Endothelial cell of umbilical vein (primary cell): Measurements from ENCODE around the gene PACSIN2. TPM values are rescaled to one million over a fixed set of nuclear protein-coding genes. Genes with fewer than 3 reads are reported as not detected.
A peak's percentile ranks its signal among the peaks of the same experiment; 100 is the strongest.

Source experiments
- BruUV-seq: library from RNA; stranded (reverse); fragments of 400-500 nt; replicated peaks from 2 replicates; lab custom pipeline; 2021; lab: Mats Ljungman, UMichigan
- CTCF ChIA-PET: fragments of 300-600, 350-600 bp; sonication (Branson Sonifier 250); formaldehyde crosslinking; loops from one replicate; lab custom pipeline; 2021; ENCODE audit warnings: antibody characterized with exemption, inconsistent platforms; lab: Charles Lee
- POLR2A ChIA-PET: fragments of 300-600, 350-600 bp; sonication (Branson Sonifier 250); formaldehyde crosslinking; loops from one replicate; lab custom pipeline; 2021; ENCODE audit warnings: antibody characterized with exemption, inconsistent platforms; lab: Charles Lee
- DNase-seq: peaks from one replicate; pipeline ENCODE4 v3.0.0-alpha.2; 2011; ENCODE audit warnings: low read depth, low spot score
- FAIRE-seq: peaks from 2 replicates; lab custom pipeline; 2011; peaks lifted over from hg19 to GRCh38; lab: Jason Lieb, UNC
- H2AFZ ChIP-seq: 2 replicates; pipeline ENCODE4 v1.6.0; 2012; ENCODE audit warnings: low read depth, low read length, control low read depth, inconsistent platforms
- H3K27ac ChIP-seq: 2 replicates; pipeline ENCODE4 v1.5.1; 2011; ENCODE audit warnings: low read depth, mild to moderate bottlenecking, control low read depth, low read length, moderate library complexity; ENCODE audit not compliant: insufficient read depth
- H3K27me3 ChIP-seq, 2 experiments: 2 replicates each; pipeline versions ENCODE4 v1.6.0 to v1.6.1; 2011; ENCODE audit warnings: low read length in 2 of 2, mixed read lengths in 1 of 2; ENCODE audit not compliant: control insufficient read depth in 2 of 2, insufficient read depth in 2 of 2
- H3K36me3 ChIP-seq, 2 experiments: 2 replicates in 1 of 2; 3 replicates in 1 of 2; pipeline ENCODE4 v1.5.1; 2011; ENCODE audit warnings: low read length in 2 of 2, mild to moderate bottlenecking in 1 of 2, moderate library complexity in 1 of 2; ENCODE audit not compliant: control insufficient read depth in 2 of 2, insufficient read depth in 2 of 2; ENCODE audit errors: extremely low read depth in 1 of 2
- H3K4me1 ChIP-seq: 3 replicates; pipeline ENCODE4 v1.5.1; 2011; ENCODE audit warnings: mild to moderate bottlenecking, low read length; ENCODE audit not compliant: control insufficient read depth, insufficient read depth; ENCODE audit errors: extremely low read depth
- H3K4me2 ChIP-seq: 2 replicates; pipeline ENCODE4 v1.6.1; 2011; ENCODE audit warnings: low read length, control low read depth, mixed read lengths; ENCODE audit not compliant: insufficient read depth
- H3K4me3 ChIP-seq, 3 experiments: fragments of 200-600 bp in 1 of 3; sonication (generic), shearing (Covaris generic) in 1 of 3; replicated peaks in 1 of 3; 2 replicates each; pipeline ENCODE4 v1.5.1; 2011 to 2016; ENCODE audit warnings: control low read depth in 3 of 3, low read length in 3 of 3, mild to moderate bottlenecking in 2 of 3, inconsistent platforms in 1 of 3, low read depth in 1 of 3, moderate library complexity in 1 of 3; ENCODE audit not compliant: insufficient read depth in 1 of 3
- H3K79me2 ChIP-seq: 2 replicates; pipeline ENCODE4 v1.6.0; 2012; ENCODE audit warnings: low read length, inconsistent platforms; ENCODE audit not compliant: control insufficient read depth, insufficient read depth
- H3K9ac ChIP-seq: replicated peaks from 2 replicates; pipeline ENCODE3; 2011; ENCODE audit warnings: low read length, control low read depth; ENCODE audit not compliant: insufficient read depth; ENCODE audit errors: extremely low read depth
- H3K9me1 ChIP-seq: replicated peaks from 3 replicates; pipeline ENCODE4 v1.6.0; 2011; ENCODE audit warnings: mild to moderate bottlenecking, low read length; ENCODE audit not compliant: control insufficient read depth, insufficient read depth; ENCODE audit errors: extremely low read depth
- H3K9me3 ChIP-seq: replicated peaks from 2 replicates; pipeline ENCODE4 v1.5.1; 2012; ENCODE audit warnings: low read length, inconsistent platforms; ENCODE audit not compliant: control insufficient read depth, insufficient read depth
- H4K20me1 ChIP-seq: replicated peaks from 2 replicates; pipeline ENCODE3; 2011; ENCODE audit warnings: mild to moderate bottlenecking, low read length; ENCODE audit not compliant: control insufficient read depth, insufficient read depth; ENCODE audit errors: extremely low read depth
- CTCF ChIP-seq, 2 donors: IDR thresholded peaks; 1 replicate in 1 of 2; 2 replicates in 1 of 2; pipeline ENCODE4 v1.5.1; 2011; ENCODE audit warnings: low read length in 2 of 2, mild to moderate bottlenecking in 2 of 2, moderate library complexity in 2 of 2, control low read depth in 1 of 2, inconsistent platforms in 1 of 2, low read depth in 1 of 2; ENCODE audit not compliant: insufficient read depth in 1 of 2; ENCODE audit errors: extremely low read depth in 1 of 2
- FOS ChIP-seq: IDR thresholded peaks from 2 replicates; pipeline ENCODE4 v1.6.1; 2011; ENCODE audit warnings: mild to moderate bottlenecking, low read length, moderate library complexity, borderline replicate concordance; ENCODE audit not compliant: insufficient read depth
- POLR2A ChIP-seq: IDR thresholded peaks from 2 replicates; pipeline ENCODE4 v1.6.1; 2012; ENCODE audit warnings: low read depth, mild to moderate bottlenecking, control low read depth, low read length
- dilution Hi-C: fragments of 300-500 bp; cut with MboI; formaldehyde crosslinking; loops from one replicate; pipeline ENCODE4 v1.15.0; 2019; ENCODE audit warnings: low sequenced_read_pairs; ENCODE audit not compliant: extremely low pct_ligation_motif_present
- intact Hi-C: fragments of 100-400 bp; cut with micrococcal nuclease; formaldehyde crosslinking; loops from one replicate; pipeline ENCODE4 v1.10.0; 2022
- polyA plus RNA-seq, 4 experiments: library from polyadenylated mRNA; depleted of rRNA in 3 of 4; stranded (reverse) in 3 of 4; unstranded in 1 of 4; fragments of >200 nt; gene quantifications; 2 replicates each; pipeline versions ENCODE4 v1.2.1 to v1.2.3, GENCODE V29; 2011 to 2012; ENCODE audit warnings: missing spikeins in 1 of 4
- total RNA-seq: library from RNA; stranded (reverse); gene quantifications from 2 replicates; pipeline ENCODE4 v1.2.3, GENCODE V29; 2021

Gene PACSIN2
- total and polyA plus RNA-seq, 2 donors (not counting 3 experiments of a cell fraction or from before 2014, with no cell fraction given): 46.2 to 64.5 TPM

GRCh38 chr22:42820045-42820763 lies 194.7 kb downstream of the PACSIN2 start:
- no peaks in the 10 kb centered on the region for H3K9me1 ChIP-seq
- no peak overlapping the region for H3K9ac ChIP-seq
- peak overlapping the region; percentile 47 for H3K4me2 ChIP-seq
- peaks cover 13% of the 10 kb centered on the region for H3K4me1 ChIP-seq
- dilution Hi-C loops: no loop called here
- TF ChIP-seq FOS (no peak), POLR2A (no peak), CTCF (IDR thresholded peaks at IDR 0.05; ENCODE audit: extremely low read depth in 1 of 2, insufficient read depth in 1 of 2, low read depth in 1 of 2, low read length in 2 of 2) (peak; percentile 5 to 32)
- H3K9me3 ChIP-seq: no peaks in the 10 kb centered on the region
- BruUV-seq: no TSS peak
- FAIRE-seq (peak; percentile 38), DNase-seq (peak; percentile 63)
- H3K27ac ChIP-seq: no peak overlapping the region
- no peaks in the 10 kb centered on the region for H4K20me1 ChIP-seq
- no peak overlapping the region for H3K4me3 ChIP-seq
- ChIA-PET CTCF (interaction anchor here (0.6 to 4.7 kb wide), 48 partner anchors 9 to 270 kb away, joined by 3 to 40 read pairs (median 4); partner anchors contain the start of genes ARFGAP3, CYB5R3 and POLDIP3), POLR2A (interaction anchor here (1.3 kb wide), 1 partner anchor 205 kb away, joined by 3 read pairs; no protein-coding TSS in a partner anchor)
- H3K36me3 ChIP-seq: peaks cover 2 to 6% of the 10 kb centered on the region in 2 experiments
- H3K79me2 ChIP-seq: no peaks in the 10 kb centered on the region
- intact Hi-C loops: loop anchor here (1.0 kb wide), 3 partner anchors 40 to 199 kb away; no protein-coding TSS in a partner anchor
- no peaks in the 10 kb centered on the region for H3K27me3 ChIP-seq
- peak overlapping the region; percentile 28 for H2AFZ ChIP-seq

Other genes starting within 250 kb of the PACSIN2 start
- 33.4 and 40.2 TPM in 2 replicates for gene ARFGAP3, start 157.9 kb downstream of the PACSIN2 start, total RNA-seq
- 23.6 and 29.1 TPM in 2 replicates for gene ARFGAP3, start 157.9 kb downstream of the PACSIN2 start, polyA plus RNA-seq
- 9.0 and 11.2 TPM in 2 replicates for gene TTLL1, start 74.2 kb upstream of the PACSIN2 start, total RNA-seq
- gene TTLL1, start 74.2 kb upstream of the PACSIN2 start, polyA plus RNA-seq: 16.3 and 17.0 TPM in 2 replicates
- gene BIK, start 95.6 kb upstream of the PACSIN2 start, total RNA-seq: 0.49 TPM in 1 of 2 replicates, not detected in the other
- 0.57 and 0.95 TPM in 2 replicates for gene BIK, start 95.6 kb upstream of the PACSIN2 start, polyA plus RNA-seq
- 16.9 and 17.8 TPM in 2 replicates for gene MCAT, start 128.2 kb upstream of the PACSIN2 start, total RNA-seq
- 23.2 and 26.9 TPM in 2 replicates for gene MCAT, start 128.2 kb upstream of the PACSIN2 start, polyA plus RNA-seq
- gene TSPO, start 136.4 kb upstream of the PACSIN2 start, total RNA-seq: 328 and 346 TPM in 2 replicates
- 720 and 1,228 TPM in 2 replicates for gene TSPO, start 136.4 kb upstream of the PACSIN2 start, polyA plus RNA-seq
- gene TTLL12, start 172.0 kb upstream of the PACSIN2 start, total RNA-seq: 32.9 and 36.5 TPM in 2 replicates
- gene TTLL12, start 172.0 kb upstream of the PACSIN2 start, polyA plus RNA-seq: 26.2 and 30.1 TPM in 2 replicates